HG03378 (cell line): ENCODE results near the gene COL26A1.
"Not testable (repeated sequence)": the region's sequence is repeated elsewhere in the genome, so short reads cannot be mapped to it uniquely, and the experiment has no call there.

Experiments used
- ATAC-seq: cut with Tn5 transposase; IDR thresholded peaks from one replicate; pipeline ENCODE4 v1.9.1; 2021; ENCODE audit warnings: mild to moderate bottlenecking, moderate library complexity; ENCODE audit not compliant: unreplicated experiment

COL26A1 gene

DNA sequence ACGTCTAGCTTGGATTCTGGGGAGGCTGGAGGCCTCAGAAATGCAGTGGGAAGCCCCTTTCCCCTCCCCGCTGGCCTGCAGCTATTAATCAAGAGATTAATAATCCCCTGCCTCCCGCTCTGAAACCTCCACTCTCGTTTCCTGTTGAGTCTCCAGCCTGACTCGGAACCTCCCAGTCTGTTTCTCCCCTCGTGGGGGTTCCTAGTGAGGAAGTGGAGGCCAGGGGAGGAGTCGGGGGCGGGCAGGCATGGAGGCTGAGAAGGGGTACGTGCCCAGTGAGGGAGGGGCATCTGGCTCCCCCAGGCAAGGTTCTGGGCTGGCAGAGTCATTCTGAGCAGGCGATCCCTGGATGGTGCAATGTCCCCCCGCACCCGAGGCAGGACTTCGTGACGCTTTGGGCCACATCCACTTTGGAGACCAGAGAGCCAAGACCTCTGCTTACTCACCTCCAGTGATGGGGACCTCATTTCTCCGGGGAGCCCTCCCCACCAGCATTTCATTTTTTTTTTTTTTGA is 73.6 kb downstream of the COL26A1 start:
- no peak for ATAC-seq

DNA sequence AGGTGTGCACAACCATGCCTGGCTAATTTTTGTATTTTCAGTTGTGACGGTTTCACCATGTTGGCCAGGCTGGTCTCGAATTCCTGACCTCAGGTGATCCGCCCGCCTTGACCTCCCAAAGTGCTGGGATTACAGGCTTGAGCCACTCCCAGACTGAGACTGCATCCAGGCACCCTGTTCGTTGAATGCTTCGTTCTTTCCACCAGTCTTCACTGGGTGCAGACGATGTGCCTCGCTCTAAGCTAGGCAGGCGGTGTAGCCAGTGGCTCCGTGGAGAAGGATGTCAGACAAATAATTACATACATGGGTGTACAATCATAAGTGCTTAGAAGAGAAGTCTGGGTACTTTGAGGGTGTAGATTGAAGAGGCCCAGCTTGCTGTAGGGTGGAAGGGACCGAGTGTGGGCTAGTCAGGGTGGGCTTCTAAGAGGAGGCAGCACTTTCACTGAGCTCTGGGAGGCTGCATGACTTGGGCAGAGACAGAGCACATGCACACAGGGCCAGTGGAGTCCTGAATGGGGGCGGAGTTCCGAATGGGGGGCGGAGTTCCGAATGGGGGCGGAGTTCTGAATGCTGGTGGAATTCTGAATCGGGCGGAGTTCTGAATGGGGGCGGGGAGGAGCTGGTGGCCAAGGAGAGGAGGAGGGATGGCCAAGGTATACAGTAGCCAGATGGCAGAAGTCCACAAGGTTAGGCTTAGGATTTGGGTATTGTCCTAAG is 74.3 kb downstream of the COL26A1 start:
- ATAC-seq, result no peak

DNA sequence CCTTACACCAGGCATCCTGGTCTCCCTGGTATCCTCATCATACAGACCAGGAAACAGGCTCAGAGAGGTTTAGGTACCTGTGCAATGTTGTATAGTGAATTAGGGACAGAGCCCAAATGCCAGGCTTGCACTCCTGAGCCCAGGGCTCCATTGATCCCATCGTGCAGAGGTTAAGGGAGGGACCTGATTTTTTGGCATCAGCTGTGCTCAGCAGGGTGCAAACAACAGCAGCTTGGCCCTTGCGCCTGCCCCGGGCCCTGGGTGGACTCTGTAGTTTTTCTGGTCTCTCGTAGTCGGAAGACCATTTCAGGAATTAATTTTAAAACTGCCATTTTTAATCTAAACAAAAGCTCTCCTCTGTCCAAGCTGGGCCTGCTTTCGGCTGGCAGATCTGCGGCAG is 79.2 kb downstream of the COL26A1 start:
- no peak for ATAC-seq

DNA sequence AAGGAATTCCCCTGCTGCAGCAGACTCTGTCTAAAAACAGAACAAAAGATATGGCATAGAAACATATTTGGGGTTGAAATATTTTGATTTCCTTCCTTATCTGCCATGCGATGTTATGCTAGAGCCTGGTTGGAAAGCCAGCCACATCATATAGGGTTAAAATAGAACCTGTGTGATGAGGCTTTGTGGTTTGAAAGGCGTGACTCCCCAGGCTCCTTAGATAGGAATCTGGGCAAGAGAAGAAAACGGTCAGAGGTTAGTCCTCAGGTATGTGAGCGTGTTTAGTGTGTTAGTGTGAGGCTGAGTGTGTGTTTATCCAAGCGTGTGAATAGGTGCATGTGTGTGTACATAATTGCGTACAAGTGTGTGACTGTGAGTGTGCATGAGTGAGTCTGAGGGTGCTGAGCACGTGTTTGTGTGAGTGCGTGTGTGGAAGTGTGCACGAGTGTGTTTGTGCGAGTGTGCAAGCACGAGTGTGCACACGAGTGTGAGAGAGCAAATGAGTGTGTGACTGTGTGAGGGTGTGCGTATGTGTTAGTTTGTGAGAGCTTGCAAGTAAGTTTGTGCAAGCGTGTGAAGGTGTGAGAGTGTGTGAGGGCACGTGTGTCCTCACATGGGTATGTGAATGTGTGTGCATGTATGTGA is 79.9 kb downstream of the COL26A1 start:
- ATAC-seq, result no peak

DNA sequence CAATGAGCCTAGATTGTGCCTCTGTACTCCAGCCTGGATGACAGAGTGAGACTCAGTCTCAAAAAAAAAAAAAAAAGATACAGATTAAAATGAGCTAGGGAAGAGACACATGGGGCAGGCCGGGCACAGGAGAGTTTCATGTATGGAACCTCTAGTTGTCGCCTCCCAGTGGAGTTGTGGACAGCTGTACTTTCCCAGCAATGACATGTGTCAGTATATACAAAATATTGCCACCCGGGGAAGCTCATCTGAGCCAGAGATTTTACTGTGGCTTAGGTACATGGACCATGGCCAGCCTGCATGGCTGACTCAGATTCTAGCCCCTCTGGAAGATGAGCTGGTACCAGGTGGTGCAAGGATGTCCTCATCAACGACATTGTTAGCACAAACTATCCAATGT is 87.4 kb downstream of the COL26A1 start:
- no peak for ATAC-seq

DNA sequence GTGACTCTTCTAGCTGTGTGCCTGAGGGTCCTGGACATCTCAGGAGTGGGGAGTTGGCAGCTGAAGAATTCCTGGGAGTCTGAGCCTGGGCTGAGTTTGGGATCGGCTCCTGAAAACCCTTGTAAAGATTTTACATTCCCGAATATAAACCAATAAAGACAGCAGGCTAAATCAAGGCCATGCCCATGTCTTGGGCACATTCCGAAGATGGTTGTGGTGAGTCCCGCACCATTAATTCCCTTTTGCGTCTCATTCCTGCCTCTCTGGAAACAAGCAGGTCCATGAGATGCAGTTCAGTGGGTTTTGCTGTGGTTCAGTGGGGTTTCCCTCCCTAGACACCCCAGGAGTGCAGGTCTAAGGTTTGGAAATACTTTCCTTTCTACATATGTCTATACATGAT is 90.9 kb downstream of the COL26A1 start:
- no peak for ATAC-seq

DNA sequence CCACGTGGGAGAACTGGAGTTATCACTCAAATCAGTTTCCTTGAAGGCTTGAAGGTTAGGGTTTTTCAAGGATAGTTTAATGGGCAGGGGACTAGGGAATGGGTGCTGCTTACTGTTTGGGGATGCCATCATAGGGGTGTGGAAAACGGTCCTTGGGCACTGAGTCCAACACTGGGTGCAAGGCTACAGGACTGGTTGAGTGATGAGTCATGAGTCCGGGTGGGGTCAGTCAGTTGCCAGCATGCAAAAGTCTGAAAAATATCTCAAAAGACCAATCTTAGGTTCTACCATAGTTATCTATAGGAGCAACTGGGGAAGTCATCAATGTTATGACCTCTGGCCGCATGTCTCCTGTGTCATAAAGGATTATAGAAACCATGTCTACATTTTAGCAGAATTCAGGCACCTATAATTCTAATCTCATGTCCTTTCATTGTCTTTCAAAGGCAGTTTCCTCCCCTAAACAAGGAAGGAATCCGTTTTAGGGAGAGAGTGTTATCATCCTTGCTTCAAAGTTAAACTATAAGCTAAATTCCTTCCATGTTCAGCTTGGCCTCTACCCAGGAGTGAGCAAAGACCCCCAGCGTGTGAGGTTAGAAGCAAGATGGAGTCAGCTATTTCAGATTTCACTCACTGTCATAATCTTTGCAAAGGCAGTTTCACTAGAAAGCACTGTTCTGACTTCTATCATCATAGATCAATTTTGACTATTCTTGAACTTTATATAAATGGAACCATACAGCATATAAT is 94.5 kb downstream of the COL26A1 start:
- ATAC-seq, result no peak

DNA sequence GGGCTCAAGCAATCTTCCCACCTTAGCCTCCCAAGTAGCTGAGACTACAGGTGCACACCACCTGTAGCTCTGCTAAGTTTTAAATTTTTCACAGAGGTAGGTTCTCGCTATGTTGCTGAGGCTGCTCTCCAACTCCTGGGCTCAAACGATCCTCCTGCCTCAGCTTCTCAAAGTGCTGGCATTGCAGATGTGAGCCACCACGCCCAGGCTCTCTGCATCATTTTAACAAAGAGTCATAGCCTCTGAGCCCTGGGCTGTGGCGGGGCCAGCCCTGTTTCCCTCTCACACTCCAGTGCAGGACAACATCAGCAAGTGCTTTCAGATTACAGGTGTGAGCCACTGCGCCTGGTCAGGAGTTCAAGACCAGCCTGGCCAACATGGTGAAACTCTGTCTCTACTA is 102.5 kb downstream of the COL26A1 start:
- no peak for ATAC-seq

DNA sequence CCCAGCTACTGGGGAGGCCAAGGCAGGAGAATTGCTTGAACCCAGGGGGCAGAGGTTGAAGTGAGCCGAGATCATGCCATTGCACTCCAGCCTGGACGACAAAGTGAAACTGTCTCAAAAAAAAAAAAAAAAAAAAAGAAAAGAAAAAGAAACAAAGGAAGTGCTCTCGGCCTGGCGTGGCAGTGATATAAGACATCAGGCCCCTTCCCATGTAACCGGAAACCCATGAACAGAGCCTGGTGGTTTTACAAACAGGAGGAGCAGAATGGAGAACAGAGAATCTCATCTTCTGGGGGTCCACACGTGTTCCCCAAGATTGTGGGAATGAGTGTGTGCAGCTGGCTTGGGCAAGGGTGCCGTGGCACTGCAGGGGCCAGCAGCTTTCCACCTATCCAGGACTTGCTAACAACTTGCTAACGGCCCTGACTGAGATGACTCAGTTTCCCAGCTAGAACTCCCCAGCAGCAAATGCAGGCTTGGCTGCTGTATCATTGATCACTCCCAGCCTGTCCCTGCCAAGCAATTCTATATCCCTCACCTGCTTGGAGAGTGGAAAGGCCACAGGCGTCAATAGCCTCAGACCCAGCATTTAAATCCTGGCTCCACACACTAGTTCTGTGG is 103.0 kb downstream of the COL26A1 start:
- no peak for ATAC-seq

DNA sequence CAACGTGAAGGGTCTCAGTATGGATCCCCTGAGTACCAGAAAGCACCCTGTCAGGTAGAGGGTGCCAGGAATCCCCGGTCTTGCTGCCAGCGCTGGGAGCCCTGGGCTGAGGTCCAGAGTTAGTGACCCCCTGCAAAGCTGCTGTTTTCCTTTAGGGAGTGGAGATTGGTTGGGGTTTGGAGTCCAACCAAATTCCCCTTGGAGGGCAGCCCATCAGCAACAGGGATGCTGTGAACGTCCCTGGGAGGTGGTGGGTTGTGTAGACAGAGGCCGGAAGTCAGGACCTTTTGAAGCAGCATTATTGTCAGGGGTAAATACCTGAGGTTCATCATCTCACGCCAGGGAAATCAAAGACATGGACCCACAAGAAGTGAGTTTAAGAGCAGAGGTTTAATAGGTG is 104.2 kb downstream of the COL26A1 start:
- ATAC-seq, result no peak

DNA sequence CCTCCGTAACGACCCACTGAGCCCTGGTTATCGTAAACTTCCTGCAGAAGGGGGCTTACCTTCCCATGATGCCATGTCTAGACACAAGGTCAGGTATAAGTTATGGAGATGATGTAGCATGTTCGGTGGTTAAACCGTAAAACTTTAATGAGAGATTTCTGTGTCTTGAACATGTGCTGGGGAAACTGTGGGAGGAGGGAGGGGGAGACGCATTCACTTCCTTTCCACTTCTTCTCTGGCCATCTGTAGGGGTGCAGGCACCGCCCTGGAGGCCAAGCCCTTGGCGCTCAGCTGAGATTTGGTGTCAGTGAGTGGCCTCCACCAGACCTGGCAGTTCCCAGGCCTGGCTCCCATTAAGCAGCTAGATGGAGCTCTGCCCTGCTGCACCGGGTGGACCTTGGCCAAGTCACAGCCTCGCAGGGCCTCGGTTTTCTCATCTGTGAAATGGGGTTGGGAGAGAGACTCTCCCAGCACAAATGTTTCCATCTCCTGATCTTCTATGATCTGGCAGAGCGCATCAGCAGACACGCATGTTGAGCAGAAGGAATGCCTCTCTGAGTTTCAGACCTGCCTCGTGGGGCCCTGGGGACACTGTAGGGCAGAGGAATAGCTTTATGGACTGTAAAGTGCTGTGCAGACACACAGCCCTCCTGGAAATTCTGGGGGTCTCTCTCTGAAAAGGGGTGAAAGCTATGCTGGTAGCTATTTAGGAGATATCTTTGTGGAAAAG is 106.0 kb downstream of the COL26A1 start:
- no peak for ATAC-seq

DNA sequence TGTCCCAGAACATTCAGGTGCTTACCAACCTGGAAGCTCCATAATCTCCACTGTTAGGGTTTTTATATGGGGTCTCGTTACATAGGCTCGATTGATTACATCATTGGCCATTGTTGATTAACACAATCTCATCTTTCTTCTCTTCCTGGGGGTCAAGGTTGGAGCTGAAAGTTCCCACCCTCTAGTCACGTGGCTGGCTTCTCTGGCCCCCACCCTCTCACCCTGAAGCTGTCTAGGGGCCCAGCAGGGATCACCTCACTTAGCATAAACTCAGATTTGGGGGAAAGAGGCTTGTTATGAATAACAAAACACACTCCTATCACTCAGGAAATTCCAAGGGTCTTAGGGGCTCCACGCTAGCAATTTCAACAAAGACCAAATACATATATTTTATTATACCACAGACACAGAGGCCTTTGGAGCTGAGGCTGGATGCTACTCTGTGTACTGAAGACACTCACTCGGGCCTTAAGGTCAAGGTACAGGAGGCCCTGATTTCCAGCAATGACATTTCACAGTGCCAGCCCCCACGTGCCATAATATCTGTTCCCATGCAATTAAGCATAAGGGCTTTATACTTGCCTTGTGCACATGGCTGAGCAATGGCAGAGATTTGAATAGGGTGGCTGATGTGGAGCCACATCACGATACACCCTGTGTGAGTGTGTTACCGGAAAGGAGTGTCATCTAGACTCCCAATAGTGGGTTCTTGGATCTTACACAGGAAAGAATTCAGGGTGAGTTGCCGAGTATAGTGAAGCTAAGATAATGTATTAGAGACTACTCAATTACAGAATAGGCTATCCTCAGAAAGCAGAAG is 108.2 kb downstream of the COL26A1 start:
- ATAC-seq, result no peak

DNA sequence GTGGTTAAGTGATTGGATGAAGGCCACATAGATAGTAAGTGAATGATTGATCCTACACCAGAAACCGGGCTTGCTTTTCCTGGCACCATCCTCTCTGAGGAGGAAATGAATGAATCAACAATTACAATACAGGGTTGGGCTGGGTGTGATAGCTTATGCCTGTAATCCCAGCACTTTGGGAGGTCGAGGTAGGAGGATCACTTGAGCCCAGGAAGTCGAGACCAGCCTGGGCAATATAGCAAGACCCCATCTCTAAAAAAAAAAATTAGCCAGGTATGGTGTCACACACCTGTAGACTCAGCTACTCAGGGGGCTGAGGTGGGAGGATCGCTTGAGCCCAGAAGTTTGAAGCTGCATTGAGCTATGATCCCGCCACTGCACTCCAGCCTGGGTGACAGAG is 111.5 kb downstream of the COL26A1 start:
- ATAC-seq, result no peak

DNA sequence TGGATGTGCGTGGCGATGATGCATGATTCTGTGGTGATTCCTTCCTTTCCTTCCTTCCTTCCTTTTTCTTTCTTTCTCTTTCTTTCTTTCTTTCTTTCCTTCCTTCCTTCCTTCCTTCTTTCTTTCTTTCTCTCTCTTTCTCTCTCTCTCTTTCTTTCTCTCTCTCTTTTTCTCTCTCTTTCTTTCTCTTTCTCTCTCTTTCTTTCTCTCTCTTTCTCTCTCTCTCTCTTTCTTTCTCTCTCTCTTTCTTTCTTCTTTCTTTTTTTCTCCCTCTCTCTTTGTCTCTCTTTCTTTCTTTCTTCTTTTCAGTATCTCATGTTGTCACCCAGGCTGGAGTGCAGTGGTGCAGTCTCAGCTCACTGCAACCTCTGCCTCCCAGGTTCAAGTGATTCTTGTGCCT is 113.0 kb downstream of the COL26A1 start:
- not testable (repeated sequence) for ATAC-seq

DNA sequence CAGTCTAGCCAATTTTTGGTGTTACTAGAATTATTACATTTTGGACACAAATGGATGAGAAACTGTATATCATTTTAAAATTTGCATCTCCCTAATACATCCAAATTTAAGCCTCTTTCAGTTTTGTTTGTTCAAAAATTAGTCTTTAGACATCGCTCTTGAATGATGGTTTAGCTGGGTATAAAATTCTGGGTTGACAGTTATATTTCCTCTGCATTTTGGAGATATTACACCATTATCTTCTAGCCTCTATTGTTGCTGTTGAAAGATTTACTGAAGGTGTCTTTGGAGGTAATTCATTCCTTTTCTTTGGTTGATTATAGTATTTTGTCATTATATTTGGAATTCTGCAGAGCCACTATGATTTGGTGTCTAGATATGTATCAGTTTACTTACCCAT is 116.5 kb downstream of the COL26A1 start:
- ATAC-seq, result no peak

DNA sequence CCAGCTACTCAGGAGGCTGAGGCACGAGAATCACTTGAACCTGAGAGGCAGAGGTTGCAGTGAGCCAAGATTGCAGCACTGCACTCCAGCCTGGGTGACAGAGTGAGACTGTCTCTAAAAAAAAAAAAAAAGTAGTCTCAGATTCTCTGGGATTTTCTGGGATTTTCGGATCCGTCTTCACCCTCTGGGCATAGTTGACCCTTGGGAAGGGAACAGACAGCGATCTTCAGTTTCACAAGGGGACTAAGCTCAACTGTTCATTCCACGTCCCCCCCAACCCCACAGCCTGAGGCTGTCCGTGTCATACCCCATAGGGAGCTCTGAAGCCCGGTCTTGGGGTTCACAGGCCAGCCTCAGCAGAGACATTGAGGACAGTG is 123.4 kb downstream of the COL26A1 start:
- ATAC-seq, result not testable (repeated sequence)

DNA sequence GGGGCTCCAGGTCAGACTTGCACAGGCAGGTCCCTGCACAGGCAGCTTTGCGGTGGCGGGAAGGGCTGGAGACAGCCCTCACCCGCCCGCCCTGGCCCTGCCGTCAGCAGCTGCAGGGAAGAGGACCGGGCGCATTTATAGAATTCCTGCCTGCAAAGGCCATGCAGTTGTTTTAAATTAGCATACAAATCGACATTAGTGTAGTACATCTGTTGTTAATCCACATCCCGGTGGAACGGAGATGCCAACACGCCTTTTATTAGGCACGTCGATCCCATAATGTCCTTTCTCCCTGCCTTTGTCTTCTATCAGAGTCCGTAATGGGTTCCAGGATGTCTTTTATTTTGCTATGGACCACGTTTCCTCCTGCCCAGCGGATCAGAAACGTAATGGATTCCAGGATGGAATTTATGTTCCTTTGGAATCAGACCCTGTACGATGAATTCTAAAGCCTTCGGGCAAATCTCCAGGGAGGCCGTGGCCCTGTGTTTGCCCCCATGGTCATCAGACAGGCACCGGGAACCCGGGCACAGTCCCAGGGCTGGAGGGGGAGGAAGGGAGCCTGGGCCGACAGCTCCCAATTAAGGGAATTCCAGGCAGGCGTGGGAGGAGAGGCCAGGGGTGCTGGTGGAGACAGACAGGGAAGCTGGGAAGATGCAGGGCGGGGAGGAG is 123.9 kb downstream of the COL26A1 start:
- ATAC-seq, result no peak

DNA sequence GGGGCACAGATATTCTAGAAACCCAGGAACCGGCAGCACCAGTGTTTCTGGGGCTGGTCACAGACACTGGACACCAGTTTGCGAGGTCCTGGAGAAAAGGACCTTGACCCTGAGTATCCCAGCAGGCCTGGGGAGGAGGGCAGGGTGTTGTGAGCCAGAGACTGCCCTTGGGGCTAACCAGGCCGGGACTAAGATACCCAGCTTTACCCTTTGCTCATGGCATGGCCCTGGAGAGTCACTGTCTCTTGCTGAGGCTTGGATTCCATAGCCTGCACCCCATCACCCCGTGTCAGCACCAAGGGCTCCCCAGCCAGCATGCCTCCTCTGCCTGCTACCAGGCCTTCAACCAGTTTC is 124.4 kb downstream of the COL26A1 start:
- no peak for ATAC-seq

DNA sequence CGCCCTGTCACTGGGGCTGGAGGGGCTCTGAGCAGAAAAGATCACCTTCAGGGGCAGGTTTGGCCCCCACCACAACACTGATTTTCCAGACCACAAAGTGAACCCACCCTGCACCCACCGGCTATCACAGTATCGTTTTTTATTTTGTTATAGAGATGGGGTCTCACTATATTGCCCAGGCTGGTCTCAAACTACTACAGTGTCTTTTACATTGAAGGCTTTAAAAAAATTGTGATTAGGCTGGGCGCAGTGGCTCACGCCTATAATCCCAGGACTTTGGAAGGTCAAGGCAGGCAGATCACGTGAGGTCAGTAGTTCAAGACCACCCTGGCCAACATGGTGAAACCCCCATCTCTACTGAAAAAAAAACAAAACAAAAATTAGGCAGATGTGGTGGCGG is 125.1 kb downstream of the COL26A1 start:
- ATAC-seq, result no peak
